ENCODE results near the gene DOCK2. TPM values are rescaled to one million over a fixed set of nuclear protein-coding genes. Genes with fewer than 3 reads are reported as not detected.

The DOCK2 gene
- total RNA-seq, 1 donor from 2014 or later, result 0.77 TPM

- H3K9me3 Mint-ChIP-seq, result no peaks in the 10 kb centered on the region
- TF ChIP-seq, protein P1, sequence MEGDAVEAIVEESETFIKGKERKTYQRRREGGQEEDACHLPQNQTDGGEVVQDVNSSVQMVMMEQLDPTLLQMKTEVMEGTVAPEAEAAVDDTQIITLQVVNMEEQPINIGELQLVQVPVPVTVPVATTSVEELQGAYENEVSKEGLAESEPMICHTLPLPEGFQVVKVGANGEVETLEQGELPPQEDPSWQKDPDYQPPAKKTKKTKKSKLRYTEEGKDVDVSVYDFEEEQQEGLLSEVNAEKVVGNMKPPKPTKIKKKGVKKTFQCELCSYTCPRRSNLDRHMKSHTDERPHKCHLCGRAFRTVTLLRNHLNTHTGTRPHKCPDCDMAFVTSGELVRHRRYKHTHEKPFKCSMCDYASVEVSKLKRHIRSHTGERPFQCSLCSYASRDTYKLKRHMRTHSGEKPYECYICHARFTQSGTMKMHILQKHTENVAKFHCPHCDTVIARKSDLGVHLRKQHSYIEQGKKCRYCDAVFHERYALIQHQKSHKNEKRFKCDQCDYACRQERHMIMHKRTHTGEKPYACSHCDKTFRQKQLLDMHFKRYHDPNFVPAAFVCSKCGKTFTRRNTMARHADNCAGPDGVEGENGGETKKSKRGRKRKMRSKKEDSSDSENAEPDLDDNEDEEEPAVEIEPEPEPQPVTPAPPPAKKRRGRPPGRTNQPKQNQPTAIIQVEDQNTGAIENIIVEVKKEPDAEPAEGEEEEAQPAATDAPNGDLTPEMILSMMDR (conservative IDR thresholded peaks at IDR 0.05), result no peak
- H3K27me3 Mint-ChIP-seq (ENCODE audit: low read depth), result no peaks in the 10 kb centered on the region
- no peak overlapping the region for H3K4me3 Mint-ChIP-seq
- H3K27ac Mint-ChIP-seq (ENCODE audit: unreplicated experiment), result peak overlapping the region; percentile 54
- no peak for DNase-seq (ENCODE audit: low read depth, low spot score)
- H3K36me3 Mint-ChIP-seq (ENCODE audit: low read depth), result no peaks in the 10 kb centered on the region
- peaks cover 24% of the 10 kb centered on the region for H3K4me1 Mint-ChIP-seq
These were observed 304.5 kb downstream of the DOCK2 start for GRCh38 chr5:169941542-169941941.

- Mint-ChIP-seq H3K27ac (ENCODE audit: unreplicated experiment) (no peak overlapping the region), H3K4me1 (peaks cover 27% of the 10 kb centered on the region), H3K9me3 (no peaks in the 10 kb centered on the region), H3K4me3 (no peak overlapping the region), H3K36me3 (ENCODE audit: low read depth) (no peaks in the 10 kb centered on the region), H3K27me3 (ENCODE audit: low read depth) (no peaks in the 10 kb centered on the region)
- no peak for DNase-seq (ENCODE audit: low read depth, low spot score)
- TF ChIP-seq, protein P1 (conservative IDR thresholded peaks at IDR 0.05), result no peak
These were observed 305.1 kb downstream of the DOCK2 start for GRCh38 chr5:169942181-169942580.

DNA sequence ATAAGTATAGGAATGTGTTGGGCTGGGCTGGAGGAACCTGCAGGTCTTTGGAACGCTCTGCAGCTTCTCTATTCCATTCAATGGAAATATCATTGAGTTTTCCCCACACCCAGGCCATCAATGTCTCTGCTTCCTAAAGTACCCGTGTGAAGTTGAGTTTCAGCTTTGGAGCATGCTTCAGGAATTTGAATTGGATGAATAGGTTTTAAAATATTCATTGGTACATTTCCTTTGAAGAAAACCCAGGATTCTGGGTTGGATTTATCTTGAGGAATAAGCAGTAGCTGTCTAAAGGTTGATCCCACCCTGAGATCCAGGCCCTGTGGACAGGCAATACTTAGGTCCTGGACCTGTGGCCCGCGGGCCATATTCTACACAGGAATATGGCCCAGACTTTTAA, 306.0 kb downstream of the DOCK2 start:
- H3K9me3 Mint-ChIP-seq, result no peaks in the 10 kb centered on the region
- no peak overlapping the region for H3K4me3 Mint-ChIP-seq
- no peaks in the 10 kb centered on the region for H3K27me3 Mint-ChIP-seq (ENCODE audit: low read depth)
- DNase-seq (ENCODE audit: low read depth, low spot score), result no peak
- no peaks in the 10 kb centered on the region for H3K36me3 Mint-ChIP-seq (ENCODE audit: low read depth)
- no peak overlapping the region for H3K27ac Mint-ChIP-seq (ENCODE audit: unreplicated experiment)
- peaks cover 27% of the 10 kb centered on the region for H3K4me1 Mint-ChIP-seq
- TF ChIP-seq, protein P1 (conservative IDR thresholded peaks at IDR 0.05), result no peak

DNA sequence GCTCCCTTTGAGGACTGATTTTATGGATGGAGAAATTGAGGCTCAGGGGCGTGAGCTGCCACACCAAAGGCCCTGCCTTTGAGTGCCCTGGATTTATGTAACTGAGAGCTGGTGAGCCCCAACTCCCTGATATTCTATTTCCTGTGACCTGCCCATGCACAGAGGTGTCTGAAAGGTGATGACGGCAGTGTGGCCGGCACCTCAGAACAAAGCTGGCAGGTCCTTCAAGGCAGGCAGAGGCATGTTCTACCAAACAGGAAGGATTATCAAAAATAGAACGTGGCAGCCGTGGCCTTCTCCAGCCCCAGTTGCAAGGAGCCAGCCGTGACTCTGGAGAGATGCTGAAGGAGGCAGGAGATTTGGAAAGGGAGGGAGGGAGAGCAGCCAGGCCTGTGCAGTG, 307.0 kb downstream of the DOCK2 start:
- Mint-ChIP-seq H3K27me3 (ENCODE audit: low read depth) (no peaks in the 10 kb centered on the region), H3K27ac (ENCODE audit: unreplicated experiment) (no peak overlapping the region), H3K9me3 (no peaks in the 10 kb centered on the region), H3K36me3 (ENCODE audit: low read depth) (no peaks in the 10 kb centered on the region), H3K4me1 (peaks cover 27% of the 10 kb centered on the region), H3K4me3 (no peak overlapping the region)
- no peak for DNase-seq (ENCODE audit: low read depth, low spot score)
- TF ChIP-seq, protein P1 (conservative IDR thresholded peaks at IDR 0.05), result no peak

GRCh38 chr5:169944922-169945680, 308.0 kb downstream of the DOCK2 start:
- Mint-ChIP-seq H3K9me3 (no peaks in the 10 kb centered on the region), H3K27ac (ENCODE audit: unreplicated experiment) (peak overlapping the region; percentile 94), H3K4me1 (peaks cover 27% of the 10 kb centered on the region), H3K36me3 (ENCODE audit: low read depth) (no peaks in the 10 kb centered on the region), H3K27me3 (ENCODE audit: low read depth) (no peaks in the 10 kb centered on the region), H3K4me3 (no peak overlapping the region)
- DNase-seq (ENCODE audit: low read depth, low spot score), result no peak
- TF ChIP-seq, protein P1 (conservative IDR thresholded peaks at IDR 0.05), result no peak
